PFSK-1 (cell line): ENCODE results near the gene C2.

Experiments used
- FOXP2 ChIP-seq: optimal IDR thresholded peaks from 2 replicates; pipeline ENCODE3; 2011; ENCODE audit warnings: borderline replicate concordance, control low read depth, inconsistent platforms; ENCODE audit not compliant: insufficient read depth; ENCODE audit errors: extremely low read length, extremely low read depth
- POLR2AphosphoS5 ChIP-seq: IDR thresholded peaks from 2 replicates; pipeline ENCODE4 v1.6.1; 2012; ENCODE audit warnings: low read depth, mild to moderate bottlenecking, control low read depth, low read length, moderate library complexity
- SIN3A ChIP-seq: IDR thresholded peaks from 2 replicates; pipeline ENCODE4 v1.6.1; 2012; ENCODE audit warnings: mild to moderate bottlenecking, low read length, moderate library complexity, borderline replicate concordance; ENCODE audit not compliant: insufficient read depth
- TAF1 ChIP-seq: IDR thresholded peaks from 2 replicates; pipeline ENCODE4 v1.6.1; 2012; ENCODE audit warnings: low read length, control low read depth, borderline replicate concordance; ENCODE audit not compliant: insufficient read depth
- TF ChIP-seq, protein P1 (sequence below), 2 experiments: IDR thresholded peaks; 2 replicates each; pipeline versions ENCODE4 v1.6.1 to v1.8.0; 2011 to 2012; ENCODE audit warnings: low read depth in 2 of 2, low read length in 2 of 2, control low read depth in 1 of 2, inconsistent platforms in 1 of 2, mild to moderate bottlenecking in 1 of 2, moderate library complexity in 1 of 2; ENCODE audit not compliant: insufficient read depth in 1 of 2

GRCh38 chr6:31882344-31882743 lies 45.2 kb upstream of the C2 start:
- TF ChIP-seq, protein P1, sequence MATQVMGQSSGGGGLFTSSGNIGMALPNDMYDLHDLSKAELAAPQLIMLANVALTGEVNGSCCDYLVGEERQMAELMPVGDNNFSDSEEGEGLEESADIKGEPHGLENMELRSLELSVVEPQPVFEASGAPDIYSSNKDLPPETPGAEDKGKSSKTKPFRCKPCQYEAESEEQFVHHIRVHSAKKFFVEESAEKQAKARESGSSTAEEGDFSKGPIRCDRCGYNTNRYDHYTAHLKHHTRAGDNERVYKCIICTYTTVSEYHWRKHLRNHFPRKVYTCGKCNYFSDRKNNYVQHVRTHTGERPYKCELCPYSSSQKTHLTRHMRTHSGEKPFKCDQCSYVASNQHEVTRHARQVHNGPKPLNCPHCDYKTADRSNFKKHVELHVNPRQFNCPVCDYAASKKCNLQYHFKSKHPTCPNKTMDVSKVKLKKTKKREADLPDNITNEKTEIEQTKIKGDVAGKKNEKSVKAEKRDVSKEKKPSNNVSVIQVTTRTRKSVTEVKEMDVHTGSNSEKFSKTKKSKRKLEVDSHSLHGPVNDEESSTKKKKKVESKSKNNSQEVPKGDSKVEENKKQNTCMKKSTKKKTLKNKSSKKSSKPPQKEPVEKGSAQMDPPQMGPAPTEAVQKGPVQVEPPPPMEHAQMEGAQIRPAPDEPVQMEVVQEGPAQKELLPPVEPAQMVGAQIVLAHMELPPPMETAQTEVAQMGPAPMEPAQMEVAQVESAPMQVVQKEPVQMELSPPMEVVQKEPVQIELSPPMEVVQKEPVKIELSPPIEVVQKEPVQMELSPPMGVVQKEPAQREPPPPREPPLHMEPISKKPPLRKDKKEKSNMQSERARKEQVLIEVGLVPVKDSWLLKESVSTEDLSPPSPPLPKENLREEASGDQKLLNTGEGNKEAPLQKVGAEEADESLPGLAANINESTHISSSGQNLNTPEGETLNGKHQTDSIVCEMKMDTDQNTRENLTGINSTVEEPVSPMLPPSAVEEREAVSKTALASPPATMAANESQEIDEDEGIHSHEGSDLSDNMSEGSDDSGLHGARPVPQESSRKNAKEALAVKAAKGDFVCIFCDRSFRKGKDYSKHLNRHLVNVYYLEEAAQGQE (IDR thresholded peaks at IDR 0.05; ENCODE audit: insufficient read depth in 1 of 2, low read depth in 2 of 2, low read length in 2 of 2), result no peak
- TF ChIP-seq TAF1, result no peak
- TF ChIP-seq FOXP2, result no peak
- no peak for TF ChIP-seq POLR2AphosphoS5
- TF ChIP-seq SIN3A, result no peak
